HEK293T (cell line): Measurements from ENCODE around the gene MMP11.

Experiments
- ARNT ChIP-seq: fragments of 450-650 bp; IDR thresholded peaks from 2 replicates; pipeline ENCODE4 v1.6.1; 2017; ENCODE audit warnings: mild to moderate bottlenecking
- BHLHE40 ChIP-seq: fragments of 450-650 bp; IDR thresholded peaks from 2 replicates; pipeline ENCODE4 v1.6.1; 2016; ENCODE audit warnings: mild to moderate bottlenecking, moderate library complexity, borderline replicate concordance
- ELF4 ChIP-seq: fragments of 450-650 bp; IDR thresholded peaks from 2 replicates; pipeline ENCODE4 v1.6.1; 2017; ENCODE audit warnings: antibody characterized with exemption
- FOXA1 ChIP-seq: fragments of 450-650 bp; IDR thresholded peaks from 2 replicates; pipeline ENCODE4 v1.6.1; 2016; ENCODE audit warnings: mild to moderate bottlenecking
- FOXK2 ChIP-seq: fragments of 450-650 bp; IDR thresholded peaks from 2 replicates; pipeline ENCODE4 v1.6.1; 2016; ENCODE audit warnings: mild to moderate bottlenecking
- FOXM1 ChIP-seq: fragments of 450-650 bp; IDR thresholded peaks from 2 replicates; pipeline ENCODE4 v1.6.1; 2017; ENCODE audit warnings: mild to moderate bottlenecking, borderline replicate concordance
- L3MBTL2 ChIP-seq: fragments of 450-650 bp; conservative IDR thresholded peaks from 2 replicates; pipeline ENCODE4 v1.6.1; 2016; ENCODE audit warnings: mild to moderate bottlenecking
- NFRKB ChIP-seq: fragments of 450-650 bp; IDR thresholded peaks from 2 replicates; pipeline ENCODE4 v1.6.1; 2016; ENCODE audit warnings: mild to moderate bottlenecking, moderate library complexity
- SP1 ChIP-seq: fragments of 450-650 bp; IDR thresholded peaks from 2 replicates; pipeline ENCODE4 v1.6.1; 2017
- SUZ12 ChIP-seq: fragments of 450-650 bp; IDR thresholded peaks from 2 replicates; pipeline ENCODE4 v1.6.1; 2016; ENCODE audit warnings: mild to moderate bottlenecking
- TARDBP ChIP-seq: fragments of 450-650 bp; IDR thresholded peaks from 2 replicates; pipeline ENCODE4 v1.6.1; 2016

GRCh38 chr22:23781065-23781464 lies 8.4 kb downstream of the MMP11 start:
- TF ChIP-seq ARNT = no peak
- no peak for TF ChIP-seq NFRKB
- no peak for TF ChIP-seq BHLHE40
- TF ChIP-seq TARDBP = no peak
- no peak for TF ChIP-seq FOXK2
- TF ChIP-seq ELF4 = no peak
- no peak for TF ChIP-seq L3MBTL2
- TF ChIP-seq FOXM1 = no peak
- TF ChIP-seq SP1 = no peak
- TF ChIP-seq SUZ12 = no peak
- TF ChIP-seq FOXA1 = no peak
